Measurements from ENCODE around the gene PNMA1.

PNMA1 gene

GRCh38 chr14:73723797-73724661, 9.8 kb upstream of the PNMA1 start:
- no peak overlapping the region for H3K4me3 Mint-ChIP-seq
- DNase-seq (ENCODE audit: low spot score in 2 of 2) (no peak), ATAC-seq (replicated peaks; ENCODE audit: extremely low read depth, poor library complexity, severe bottlenecking) (no peak)
- no peaks in the 10 kb centered on the region for H3K27me3 Mint-ChIP-seq
- no peaks in the 10 kb centered on the region for H3K9me3 Mint-ChIP-seq
- peaks cover 64% of the 10 kb centered on the region for H3K36me3 Mint-ChIP-seq (ENCODE audit: insufficient read depth)
- peak overlapping the region; percentile 38 for H3K27ac Mint-ChIP-seq (ENCODE audit: low read depth)
- peaks cover 9% of the 10 kb centered on the region for H3K4me1 Mint-ChIP-seq

- ATAC-seq (replicated peaks; ENCODE audit: extremely low read depth, poor library complexity, severe bottlenecking): no peak
- H3K4me1 Mint-ChIP-seq: peaks cover 2% of the 10 kb centered on the region
- peaks cover 58% of the 10 kb centered on the region for H3K36me3 Mint-ChIP-seq (ENCODE audit: insufficient read depth)
- no peak overlapping the region for H3K4me3 Mint-ChIP-seq
- H3K27me3 Mint-ChIP-seq: no peaks in the 10 kb centered on the region
- no peaks in the 10 kb centered on the region for H3K9me3 Mint-ChIP-seq
- no peak for DNase-seq (ENCODE audit: low spot score in 2 of 2)
- H3K27ac Mint-ChIP-seq (ENCODE audit: low read depth): peak overlapping the region; percentile 38
These were observed 9.2 kb upstream of the PNMA1 start for GRCh38 chr14:73723406-73723796.

GRCh38 chr14:73722581-73722980, 8.4 kb upstream of the PNMA1 start:
- Mint-ChIP-seq H3K9me3 (no peaks in the 10 kb centered on the region), H3K27me3 (no peaks in the 10 kb centered on the region), H3K36me3 (ENCODE audit: insufficient read depth) (peaks cover 59% of the 10 kb centered on the region), H3K27ac (ENCODE audit: low read depth) (no peak overlapping the region), H3K4me1 (no peaks in the 10 kb centered on the region), H3K4me3 (no peak overlapping the region)
- no peak for ATAC-seq (replicated peaks; ENCODE audit: extremely low read depth, poor library complexity, severe bottlenecking)
- no peak for DNase-seq (ENCODE audit: low spot score in 2 of 2)

DNA sequence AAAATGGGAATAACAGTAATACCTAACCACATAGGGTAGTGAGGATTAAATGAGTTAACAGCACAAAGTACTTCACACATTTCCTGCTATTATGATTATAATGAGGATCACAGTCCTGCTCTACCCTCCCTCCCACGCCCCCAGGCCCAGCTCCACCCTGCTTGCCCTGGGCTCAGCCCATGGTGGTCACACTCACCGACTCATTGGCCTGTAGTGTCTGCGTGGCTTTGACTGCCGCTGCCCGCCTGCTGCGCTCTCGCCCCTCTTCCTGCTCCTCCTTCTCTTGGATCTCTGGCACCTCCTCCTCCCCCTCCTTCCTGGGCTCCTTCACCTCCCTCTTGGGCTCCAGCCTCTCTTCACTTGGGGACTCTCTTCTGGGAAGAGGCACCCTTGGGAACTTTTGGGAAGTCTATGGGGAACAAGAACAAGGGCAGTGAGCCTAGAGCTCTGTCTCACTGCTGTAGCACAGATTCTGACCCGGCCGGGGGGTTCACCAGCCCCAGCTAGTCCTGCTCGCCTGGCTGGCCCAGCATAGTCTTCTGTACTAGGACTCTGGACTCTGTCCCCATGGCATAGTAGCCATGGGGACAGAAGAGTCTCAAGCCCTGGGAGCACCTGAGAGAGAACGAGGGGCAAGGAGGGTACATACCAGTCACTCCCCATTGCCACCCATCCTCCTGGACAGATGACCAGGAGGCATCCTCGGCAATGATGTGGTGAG, 7.1 kb upstream of the PNMA1 start:
- ATAC-seq (replicated peaks; ENCODE audit: extremely low read depth, poor library complexity, severe bottlenecking): no peak
- peak overlapping the region; percentile 85 for H3K27ac Mint-ChIP-seq (ENCODE audit: low read depth)

GRCh38 chr14:73720636-73721035, 6.5 kb upstream of the PNMA1 start:
- Mint-ChIP-seq H3K4me1 (no peaks in the 10 kb centered on the region), H3K27ac (ENCODE audit: low read depth) (no peak overlapping the region), H3K9me3 (no peaks in the 10 kb centered on the region), H3K36me3 (ENCODE audit: insufficient read depth) (peaks cover 65% of the 10 kb centered on the region), H3K27me3 (no peaks in the 10 kb centered on the region), H3K4me3 (no peak overlapping the region)
- no peak for ATAC-seq (replicated peaks; ENCODE audit: extremely low read depth, poor library complexity, severe bottlenecking)
- DNase-seq (ENCODE audit: low spot score in 2 of 2): no peak

More for the DNA sequence above, 7.1 kb upstream of the PNMA1 start:
- no peaks in the 10 kb centered on the region for H3K4me1 Mint-ChIP-seq
- peaks cover 65% of the 10 kb centered on the region for H3K36me3 Mint-ChIP-seq (ENCODE audit: insufficient read depth)
- H3K27me3 Mint-ChIP-seq: no peaks in the 10 kb centered on the region
- H3K9me3 Mint-ChIP-seq: no peaks in the 10 kb centered on the region
- DNase-seq (ENCODE audit: low spot score in 2 of 2): no peak
- H3K4me3 Mint-ChIP-seq: no peak overlapping the region

- no peaks in the 10 kb centered on the region for H3K4me1 Mint-ChIP-seq
- no peak overlapping the region for H3K27ac Mint-ChIP-seq (ENCODE audit: low read depth)
- H3K4me3 Mint-ChIP-seq: no peak overlapping the region
- ATAC-seq (replicated peaks; ENCODE audit: extremely low read depth, poor library complexity, severe bottlenecking) (no peak), DNase-seq (ENCODE audit: low spot score in 2 of 2) (no peak)
- peaks cover 65% of the 10 kb centered on the region for H3K36me3 Mint-ChIP-seq (ENCODE audit: insufficient read depth)
- H3K9me3 Mint-ChIP-seq: no peaks in the 10 kb centered on the region
- H3K27me3 Mint-ChIP-seq: no peaks in the 10 kb centered on the region
These were observed 5.6 kb upstream of the PNMA1 start for GRCh38 chr14:73719791-73720190.

GRCh38 chr14:73719361-73719760, 5.2 kb upstream of the PNMA1 start:
- H3K4me3 Mint-ChIP-seq: no peak overlapping the region
- H3K36me3 Mint-ChIP-seq (ENCODE audit: insufficient read depth): peaks cover 67% of the 10 kb centered on the region
- H3K27me3 Mint-ChIP-seq: no peaks in the 10 kb centered on the region
- no peaks in the 10 kb centered on the region for H3K4me1 Mint-ChIP-seq
- ATAC-seq (replicated peaks; ENCODE audit: extremely low read depth, poor library complexity, severe bottlenecking) (no peak), DNase-seq (ENCODE audit: low spot score in 2 of 2) (no peak)
- H3K9me3 Mint-ChIP-seq: no peaks in the 10 kb centered on the region
- H3K27ac Mint-ChIP-seq (ENCODE audit: low read depth): no peak overlapping the region

- no peaks in the 10 kb centered on the region for H3K27me3 Mint-ChIP-seq
- DNase-seq (ENCODE audit: low spot score in 2 of 2): no peak
These were observed 4.5 kb upstream of the PNMA1 start for GRCh38 chr14:73718418-73719251.

GRCh38 chr14:73717711-73718417, 3.7 kb upstream of the PNMA1 start:
- peak overlapping the region; percentile 87 for H3K27ac Mint-ChIP-seq (ENCODE audit: low read depth)
- ATAC-seq (replicated peaks; ENCODE audit: extremely low read depth, poor library complexity, severe bottlenecking) (no peak), DNase-seq (ENCODE audit: low spot score in 2 of 2) (no peak)
- peaks cover 64% of the 10 kb centered on the region for H3K36me3 Mint-ChIP-seq (ENCODE audit: insufficient read depth)
- peaks cover 10% of the 10 kb centered on the region for H3K4me1 Mint-ChIP-seq
- no peaks in the 10 kb centered on the region for H3K27me3 Mint-ChIP-seq
- no peaks in the 10 kb centered on the region for H3K9me3 Mint-ChIP-seq
- H3K4me3 Mint-ChIP-seq: no peak overlapping the region

More at GRCh38 chr14:73718418-73719251, 4.5 kb upstream of the PNMA1 start:
- no peaks in the 10 kb centered on the region for H3K9me3 Mint-ChIP-seq
- no peak overlapping the region for H3K4me3 Mint-ChIP-seq
- peaks cover 63% of the 10 kb centered on the region for H3K36me3 Mint-ChIP-seq (ENCODE audit: insufficient read depth)
- H3K27ac Mint-ChIP-seq (ENCODE audit: low read depth): peak overlapping the region; percentile 87
- peaks cover 3% of the 10 kb centered on the region for H3K4me1 Mint-ChIP-seq
- ATAC-seq (replicated peaks; ENCODE audit: extremely low read depth, poor library complexity, severe bottlenecking): no peak

- H3K9me3 Mint-ChIP-seq: no peaks in the 10 kb centered on the region
- no peak overlapping the region for H3K27ac Mint-ChIP-seq (ENCODE audit: low read depth)
- ATAC-seq (replicated peaks; ENCODE audit: extremely low read depth, poor library complexity, severe bottlenecking) (no peak), DNase-seq (ENCODE audit: low spot score in 2 of 2) (no peak)
- H3K27me3 Mint-ChIP-seq: no peaks in the 10 kb centered on the region
- H3K4me3 Mint-ChIP-seq: no peak overlapping the region
- peaks cover 62% of the 10 kb centered on the region for H3K36me3 Mint-ChIP-seq (ENCODE audit: insufficient read depth)
- peaks cover 16% of the 10 kb centered on the region for H3K4me1 Mint-ChIP-seq
These were observed 3.1 kb upstream of the PNMA1 start for GRCh38 chr14:73717266-73717665.

DNA sequence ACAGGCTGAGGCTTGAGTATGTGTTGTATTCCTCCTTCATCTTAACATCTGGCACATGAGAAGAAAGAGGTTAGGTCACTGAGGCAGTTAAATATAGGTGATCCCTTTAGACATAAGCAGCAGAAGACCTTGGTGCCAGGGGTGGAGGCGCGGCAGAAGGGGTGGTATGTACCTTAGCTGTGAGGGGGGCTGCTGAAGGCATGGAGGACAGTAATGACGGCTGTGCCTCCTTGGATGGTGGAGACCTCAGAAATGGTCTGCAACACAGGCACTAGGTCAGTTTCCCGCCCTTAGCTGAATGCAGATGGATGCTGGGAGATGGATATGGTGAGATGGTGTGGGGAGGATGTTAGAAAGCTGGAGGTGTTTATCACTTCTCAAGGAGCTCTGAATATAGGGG, 1.5 kb upstream of the PNMA1 start:
- Mint-ChIP-seq H3K4me1 (peaks cover 22% of the 10 kb centered on the region), H3K27me3 (no peaks in the 10 kb centered on the region), H3K9me3 (no peaks in the 10 kb centered on the region), H3K36me3 (ENCODE audit: insufficient read depth) (peaks cover 54% of the 10 kb centered on the region), H3K4me3 (no peak overlapping the region), H3K27ac (ENCODE audit: low read depth) (no peak overlapping the region)
- ATAC-seq (replicated peaks; ENCODE audit: extremely low read depth, poor library complexity, severe bottlenecking): no peak
- no peak for DNase-seq (ENCODE audit: low spot score in 2 of 2)

DNA sequence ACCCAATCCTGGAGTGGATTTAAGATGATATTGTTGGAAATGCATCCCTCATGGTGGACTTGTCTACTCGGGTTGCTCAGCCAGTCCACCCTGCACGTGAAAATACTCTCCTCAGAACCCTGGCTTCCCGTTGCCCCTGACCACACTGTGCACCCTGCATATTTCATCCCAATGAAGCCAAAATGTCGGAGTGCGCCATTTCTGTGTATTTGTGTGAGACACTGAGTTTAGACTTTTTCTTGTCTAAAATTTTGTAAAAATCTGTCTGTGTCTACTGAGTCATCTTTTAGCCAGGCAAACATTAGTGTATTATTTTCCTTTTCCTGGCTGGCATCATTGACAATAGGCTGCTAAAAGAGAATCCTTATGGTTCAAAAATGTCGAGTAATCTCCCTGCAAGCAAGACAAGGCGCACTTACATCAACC, 485 bp upstream of the PNMA1 start:
- ATAC-seq (replicated peaks; ENCODE audit: extremely low read depth, poor library complexity, severe bottlenecking): peak; percentile 2
- Mint-ChIP-seq H3K27me3 (no peaks in the 10 kb centered on the region), H3K36me3 (ENCODE audit: insufficient read depth) (peaks cover 47% of the 10 kb centered on the region), H3K4me3 (peak overlapping the region; percentile 98), H3K4me1 (peaks cover 29% of the 10 kb centered on the region), H3K9me3 (no peaks in the 10 kb centered on the region), H3K27ac (ENCODE audit: low read depth) (peak overlapping the region; percentile 82)
- DNase-seq (ENCODE audit: low spot score in 2 of 2): no peak
